Ramos (cell line): ENCODE data around the gene PARP14.
"Not testable (repeated sequence)": the region's sequence is repeated elsewhere in the genome, so short reads cannot be mapped to it uniquely, and the experiment has no call there.

ENCODE experiments used
- in situ Hi-C: fragments of 300-500 bp; cut with MboI; formaldehyde crosslinking; loops from one replicate; pipeline ENCODE4 v1.14.3; 2022; ENCODE audit warnings: low sequenced_read_pairs; ENCODE audit not compliant: unreplicated experiment

Gene PARP14

GRCh38 chr3:122680475-122681283 lies at the start of gene PARP14:
Gene PARP14 (plus strand): TSS chr3:122680839. CDS start chr3:122680884, 45 bp downstream.
- in situ Hi-C loops = loop anchor here (25.0 kb wide), 1 partner anchor 1118 kb away; the partner anchor contains the start of gene ARGFX

- in situ Hi-C loops = no loop called here
Observed at GRCh38 chr3:122635789-122636188, 44.9 kb upstream of the PARP14 start.

GRCh38 chr3:122636697-122637096 lies 43.9 kb upstream of the PARP14 start:
- in situ Hi-C loops = no loop called here

GRCh38 chr3:122640437-122640999 lies 40.1 kb upstream of the PARP14 start:
- in situ Hi-C loops = no loop called here

GRCh38 chr3:122642935-122643334 lies 37.7 kb upstream of the PARP14 start:
- in situ Hi-C loops = no loop called here

GRCh38 chr3:122646146-122646988 lies 34.3 kb upstream of the PARP14 start:
- in situ Hi-C loops = no loop called here

- in situ Hi-C loops = not testable (repeated sequence)
Observed at GRCh38 chr3:122651233-122651907, 29.3 kb upstream of the PARP14 start.

GRCh38 chr3:122651962-122652361 lies 28.7 kb upstream of the PARP14 start:
- in situ Hi-C loops = not testable (repeated sequence)

- in situ Hi-C loops = not testable (repeated sequence)
Observed at GRCh38 chr3:122658336-122658735, 22.3 kb upstream of the PARP14 start.

GRCh38 chr3:122660297-122660974 lies 20.2 kb upstream of the PARP14 start:
- in situ Hi-C loops = no loop called here

- in situ Hi-C loops = no loop called here
Observed at GRCh38 chr3:122661633-122662032, 19.0 kb upstream of the PARP14 start.

- in situ Hi-C loops = no loop called here
Observed at GRCh38 chr3:122662505-122662904, 18.1 kb upstream of the PARP14 start.

GRCh38 chr3:122665226-122665786 lies 15.3 kb upstream of the PARP14 start:
- in situ Hi-C loops = no loop called here

GRCh38 chr3:122665881-122666280 lies 14.8 kb upstream of the PARP14 start:
- in situ Hi-C loops = no loop called here

- in situ Hi-C loops = no loop called here
Observed at GRCh38 chr3:122668930-122669730, 11.5 kb upstream of the PARP14 start.

- in situ Hi-C loops = loop anchor here (10.0 kb wide), 1 partner anchor 107 kb away; the partner anchor contains the start of genes DTX3L and PARP9
Observed at GRCh38 chr3:122671553-122671952, 9.1 kb upstream of the PARP14 start.

- in situ Hi-C loops = loop anchor here (10.0 kb wide), 1 partner anchor 110 kb away; the partner anchor contains the start of genes DTX3L and PARP9
Observed at GRCh38 chr3:122674339-122674738, 6.3 kb upstream of the PARP14 start.

- in situ Hi-C loops = loop anchor here (10.0 to 25.0 kb wide), 2 partner anchors 112 to 1114 kb away; partner anchors contain the start of genes ARGFX, DTX3L and PARP9
Observed at GRCh38 chr3:122676759-122677158, 3.9 kb upstream of the PARP14 start.
